Type B pancreatic cell (in vitro differentiated cells): ENCODE data around the gene ABCD4. TPM values are rescaled to one million over a fixed set of nuclear protein-coding genes. Genes with fewer than 3 reads are reported as not detected.

Experiments used
- DNase-seq: peaks from one replicate; pipeline ENCODE4 v3.0.0; 2021; ENCODE audit warnings: mixed read lengths; ENCODE audit not compliant: unreplicated experiment; ENCODE audit errors: extremely low spot score
- H3K27ac Mint-ChIP-seq: 2 replicates; pipeline ENCODE4 v1.8.0; 2021; ENCODE audit warnings: mild to moderate bottlenecking, mixed read lengths
- H3K27me3 Mint-ChIP-seq: 2 replicates; pipeline ENCODE4 v1.8.0; 2021; ENCODE audit warnings: mixed read lengths
- H3K36me3 Mint-ChIP-seq: 2 replicates; pipeline ENCODE4 v1.8.0; 2021; ENCODE audit warnings: mixed read lengths
- H3K4me1 Mint-ChIP-seq: one replicate; pipeline ENCODE4 v1.8.0; 2021; ENCODE audit warnings: mixed read lengths; ENCODE audit not compliant: unreplicated experiment
- H3K4me3 Mint-ChIP-seq: 2 replicates; pipeline ENCODE4 v1.8.0; 2021; ENCODE audit warnings: mild to moderate bottlenecking, mixed read lengths
- H3K9me3 Mint-ChIP-seq: 2 replicates; pipeline ENCODE4 v1.8.0; 2021; ENCODE audit warnings: mixed read lengths
- total RNA-seq: library from RNA; stranded (reverse); gene quantifications from 2 replicates; pipeline ENCODE4 v1.2.1, GENCODE V29; 2021; ENCODE audit warnings: low replicate concordance
- TF ChIP-seq, protein P1 (sequence below): fragments of 200-600 bp; sonication (generic); conservative IDR thresholded peaks from 2 replicates; pipeline ENCODE4 v1.5.0; 2021; ENCODE audit warnings: antibody characterized with exemption, mild to moderate bottlenecking

Gene ABCD4
- total RNA-seq, 1 donor from 2014 or later: 92.6 TPM

DNA sequence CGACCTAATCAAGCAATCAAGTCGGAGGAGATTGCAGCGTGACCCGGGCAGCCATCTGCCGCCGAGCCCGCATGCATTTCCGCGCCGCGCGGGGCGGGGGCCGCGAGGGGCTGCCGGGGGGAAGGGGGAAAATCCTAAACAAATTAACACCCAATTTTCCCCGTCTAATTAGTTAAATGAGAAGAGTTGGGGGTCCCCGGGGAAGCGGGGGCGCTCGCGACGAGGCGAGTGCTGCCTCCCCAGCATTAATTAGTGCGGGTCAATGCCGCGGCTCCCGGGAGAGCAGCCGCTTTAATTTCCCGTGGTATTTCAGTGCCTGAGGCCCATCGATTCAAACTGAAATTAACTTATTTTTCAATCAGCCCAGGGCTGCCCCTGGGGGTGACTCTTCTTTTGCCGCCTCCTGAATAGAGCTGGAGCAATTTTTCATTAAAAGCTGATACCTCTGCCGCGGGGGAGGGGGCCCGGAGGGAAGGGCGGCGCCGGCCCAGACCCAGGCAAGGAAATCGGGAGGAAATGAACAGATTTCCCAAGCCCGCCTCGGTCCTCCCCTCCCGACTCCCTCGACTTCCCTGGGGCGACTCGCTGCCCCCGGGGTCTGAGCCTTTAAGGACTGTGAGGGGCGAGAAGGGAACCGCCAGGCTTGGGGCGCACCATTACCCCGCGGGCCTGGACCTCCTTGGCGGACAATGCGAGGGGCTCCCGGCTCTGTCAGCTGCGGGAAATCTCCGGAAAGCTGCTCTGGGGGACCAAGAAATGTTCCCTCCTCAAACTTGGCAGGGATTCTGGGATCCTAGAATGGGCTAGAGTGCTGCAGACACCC lies 44.6 kb downstream of the ABCD4 start:
- TF ChIP-seq, protein P1, sequence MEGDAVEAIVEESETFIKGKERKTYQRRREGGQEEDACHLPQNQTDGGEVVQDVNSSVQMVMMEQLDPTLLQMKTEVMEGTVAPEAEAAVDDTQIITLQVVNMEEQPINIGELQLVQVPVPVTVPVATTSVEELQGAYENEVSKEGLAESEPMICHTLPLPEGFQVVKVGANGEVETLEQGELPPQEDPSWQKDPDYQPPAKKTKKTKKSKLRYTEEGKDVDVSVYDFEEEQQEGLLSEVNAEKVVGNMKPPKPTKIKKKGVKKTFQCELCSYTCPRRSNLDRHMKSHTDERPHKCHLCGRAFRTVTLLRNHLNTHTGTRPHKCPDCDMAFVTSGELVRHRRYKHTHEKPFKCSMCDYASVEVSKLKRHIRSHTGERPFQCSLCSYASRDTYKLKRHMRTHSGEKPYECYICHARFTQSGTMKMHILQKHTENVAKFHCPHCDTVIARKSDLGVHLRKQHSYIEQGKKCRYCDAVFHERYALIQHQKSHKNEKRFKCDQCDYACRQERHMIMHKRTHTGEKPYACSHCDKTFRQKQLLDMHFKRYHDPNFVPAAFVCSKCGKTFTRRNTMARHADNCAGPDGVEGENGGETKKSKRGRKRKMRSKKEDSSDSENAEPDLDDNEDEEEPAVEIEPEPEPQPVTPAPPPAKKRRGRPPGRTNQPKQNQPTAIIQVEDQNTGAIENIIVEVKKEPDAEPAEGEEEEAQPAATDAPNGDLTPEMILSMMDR: no peak
- Mint-ChIP-seq H3K27ac (no peak overlapping the region), H3K4me1 (no peaks in the 10 kb centered on the region), H3K36me3 (no peaks in the 10 kb centered on the region), H3K27me3 (peaks cover 45% of the 10 kb centered on the region), H3K9me3 (no peaks in the 10 kb centered on the region), H3K4me3 (peak overlapping the region; percentile 85)
- DNase-seq: no peak

- TF ChIP-seq, protein P1: peak; percentile 97
- DNase-seq: no peak
- peaks cover 50% of the 10 kb centered on the region for H3K27me3 Mint-ChIP-seq
These were observed 45.4 kb downstream of the ABCD4 start for GRCh38 chr14:74257078-74257940.

DNA sequence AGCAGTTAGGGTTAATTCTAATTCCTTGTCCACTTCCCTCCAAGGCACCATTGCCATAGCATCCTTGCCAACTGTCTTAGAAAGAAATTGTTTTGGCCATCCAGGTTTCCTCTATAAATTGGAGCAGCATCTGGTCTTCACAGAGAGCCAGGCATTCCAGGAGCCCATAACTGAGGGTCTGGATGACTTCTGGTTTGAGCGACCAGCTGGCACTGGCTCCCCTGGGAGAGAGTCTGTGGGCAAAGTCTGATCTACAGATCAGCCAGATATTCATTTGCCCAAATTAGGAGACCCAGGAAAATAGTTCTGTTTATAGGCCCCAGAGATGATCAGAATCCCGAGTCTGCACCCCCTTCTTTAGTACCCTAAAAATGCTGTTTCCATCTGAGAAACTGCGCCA lies 47.5 kb downstream of the ABCD4 start:
- Mint-ChIP-seq H3K4me3 (no peak overlapping the region), H3K4me1 (peaks cover 6% of the 10 kb centered on the region), H3K9me3 (no peaks in the 10 kb centered on the region), H3K27me3 (peaks cover 56% of the 10 kb centered on the region), H3K36me3 (no peaks in the 10 kb centered on the region), H3K27ac (no peak overlapping the region)
- DNase-seq: no peak
- TF ChIP-seq, protein P1: no peak

More at GRCh38 chr14:74257078-74257940, 45.4 kb downstream of the ABCD4 start:
- H3K9me3 Mint-ChIP-seq: no peaks in the 10 kb centered on the region
- no peaks in the 10 kb centered on the region for H3K36me3 Mint-ChIP-seq
- H3K27ac Mint-ChIP-seq: no peak overlapping the region
- peak overlapping the region; percentile 85 for H3K4me3 Mint-ChIP-seq
- no peaks in the 10 kb centered on the region for H3K4me1 Mint-ChIP-seq

DNA sequence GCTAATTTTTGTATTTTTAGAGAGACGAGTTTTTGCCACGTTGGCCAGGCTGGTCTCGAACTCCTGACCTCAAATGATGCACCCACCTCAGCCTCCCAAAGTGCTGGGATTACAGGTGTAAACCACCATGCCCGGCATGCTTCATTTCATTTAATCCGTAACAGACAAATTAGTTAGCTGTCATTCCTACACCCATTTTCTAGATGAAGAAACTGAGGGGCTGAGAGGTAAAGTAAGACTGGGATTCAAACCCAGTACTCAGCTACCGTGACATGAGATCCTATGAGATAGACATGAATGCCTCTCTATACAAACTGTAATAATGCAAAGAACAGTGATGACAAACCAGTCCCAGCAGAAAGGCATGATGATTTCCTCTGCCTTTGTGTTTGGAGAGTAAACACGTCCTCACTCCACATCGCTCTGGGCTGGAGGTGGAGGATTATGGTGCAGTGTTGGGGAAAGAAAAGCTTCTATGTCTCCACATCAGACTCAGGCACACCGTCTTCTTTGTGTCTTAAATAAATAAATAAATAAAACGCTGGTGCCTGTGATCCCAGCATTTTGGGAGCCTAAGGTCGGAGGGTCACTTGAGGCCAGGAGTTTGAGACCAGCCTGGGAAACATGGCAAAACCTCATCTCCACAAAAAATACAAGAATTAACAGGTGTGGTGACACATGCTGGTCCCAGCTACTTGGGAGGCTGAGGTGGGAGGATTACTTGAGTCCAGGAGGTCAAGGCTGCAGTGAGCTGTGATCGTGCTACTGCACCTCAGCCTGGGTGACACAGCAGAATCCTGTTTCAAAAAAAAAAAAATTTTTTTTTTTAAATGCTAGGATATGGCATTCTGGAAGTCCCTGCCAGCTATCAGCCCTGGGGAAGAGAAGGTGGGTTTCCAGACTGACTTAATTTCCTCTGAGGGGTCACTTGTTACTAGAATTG lies 53.0 kb downstream of the ABCD4 start:
- no peak overlapping the region for H3K4me3 Mint-ChIP-seq
- no peak overlapping the region for H3K27ac Mint-ChIP-seq
- H3K4me1 Mint-ChIP-seq: peaks cover 6% of the 10 kb centered on the region
- DNase-seq: no peak
- peaks cover 67% of the 10 kb centered on the region for H3K27me3 Mint-ChIP-seq
- H3K9me3 Mint-ChIP-seq: no peaks in the 10 kb centered on the region
- TF ChIP-seq, protein P1: no peak
- H3K36me3 Mint-ChIP-seq: no peaks in the 10 kb centered on the region

DNA sequence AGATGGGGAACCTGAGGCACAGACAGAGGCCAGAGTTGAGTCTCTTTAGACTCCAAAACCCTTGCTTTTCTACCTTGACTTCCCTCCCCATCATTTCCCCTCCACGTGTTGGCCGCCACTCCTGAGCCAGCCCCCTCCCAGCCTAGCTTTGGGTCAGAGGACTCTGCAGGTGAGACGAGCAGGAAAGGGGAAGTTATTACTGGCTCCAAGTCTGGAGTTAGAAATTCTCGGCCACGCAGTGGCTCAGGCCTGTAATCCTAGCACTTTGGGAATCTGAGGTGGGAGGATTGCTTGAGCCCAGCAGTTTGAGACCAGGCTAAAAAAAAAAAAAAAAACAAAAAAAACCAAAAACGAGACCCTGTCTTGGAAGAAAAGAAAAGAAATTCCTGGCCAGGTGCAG lies 54.7 kb downstream of the ABCD4 start:
- no peak for DNase-seq
- no peaks in the 10 kb centered on the region for H3K36me3 Mint-ChIP-seq
- H3K4me1 Mint-ChIP-seq: peaks cover 6% of the 10 kb centered on the region
- H3K4me3 Mint-ChIP-seq: no peak overlapping the region
- TF ChIP-seq, protein P1: no peak
- peaks cover 74% of the 10 kb centered on the region for H3K27me3 Mint-ChIP-seq
- H3K9me3 Mint-ChIP-seq: no peaks in the 10 kb centered on the region
- H3K27ac Mint-ChIP-seq: no peak overlapping the region
